ENCODE measurements around the gene MGP. TPM values are rescaled to one million over a fixed set of nuclear protein-coding genes. Genes with fewer than 3 reads are reported as not detected.

Gene MGP
- total and polyA plus RNA-seq, 8 donors = 78.8 to 789 (median 89.4) TPM

DNA sequence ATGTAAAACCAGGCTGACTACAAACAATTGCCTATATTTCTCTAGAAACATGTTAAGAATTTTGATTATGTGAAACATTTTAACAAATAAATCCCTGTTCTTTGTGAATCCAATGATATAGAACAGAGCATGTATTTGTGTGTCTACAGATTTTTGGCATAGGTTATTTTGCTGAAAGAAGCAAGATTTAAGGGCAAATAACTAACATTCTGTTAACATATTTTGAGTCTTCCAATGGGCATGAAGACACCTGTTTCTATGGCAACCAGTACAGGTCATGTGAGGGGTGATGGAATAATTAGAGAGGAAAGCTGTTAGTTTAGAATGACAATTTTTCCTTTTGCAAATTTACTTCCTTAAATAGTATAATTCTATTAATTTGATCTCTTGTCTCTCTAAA is 51.1 kb downstream of the MGP start:
- H3K36me3 ChIP-seq = no peaks in the 10 kb centered on the region
- no peaks in the 10 kb centered on the region for H3K9me3 ChIP-seq
- intact Hi-C loops (cut with DNase I) = no loop called here
- peaks cover 0 to 9% of the 10 kb centered on the region in 2 donors for H3K4me1 ChIP-seq
- TF ChIP-seq, protein P1, sequence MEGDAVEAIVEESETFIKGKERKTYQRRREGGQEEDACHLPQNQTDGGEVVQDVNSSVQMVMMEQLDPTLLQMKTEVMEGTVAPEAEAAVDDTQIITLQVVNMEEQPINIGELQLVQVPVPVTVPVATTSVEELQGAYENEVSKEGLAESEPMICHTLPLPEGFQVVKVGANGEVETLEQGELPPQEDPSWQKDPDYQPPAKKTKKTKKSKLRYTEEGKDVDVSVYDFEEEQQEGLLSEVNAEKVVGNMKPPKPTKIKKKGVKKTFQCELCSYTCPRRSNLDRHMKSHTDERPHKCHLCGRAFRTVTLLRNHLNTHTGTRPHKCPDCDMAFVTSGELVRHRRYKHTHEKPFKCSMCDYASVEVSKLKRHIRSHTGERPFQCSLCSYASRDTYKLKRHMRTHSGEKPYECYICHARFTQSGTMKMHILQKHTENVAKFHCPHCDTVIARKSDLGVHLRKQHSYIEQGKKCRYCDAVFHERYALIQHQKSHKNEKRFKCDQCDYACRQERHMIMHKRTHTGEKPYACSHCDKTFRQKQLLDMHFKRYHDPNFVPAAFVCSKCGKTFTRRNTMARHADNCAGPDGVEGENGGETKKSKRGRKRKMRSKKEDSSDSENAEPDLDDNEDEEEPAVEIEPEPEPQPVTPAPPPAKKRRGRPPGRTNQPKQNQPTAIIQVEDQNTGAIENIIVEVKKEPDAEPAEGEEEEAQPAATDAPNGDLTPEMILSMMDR (IDR thresholded peaks at IDR 0.05) = no peak
- no peak overlapping the region for H3K4me3 ChIP-seq
- no peak for ATAC-seq
- DNase-seq = no peak
- H3K27ac ChIP-seq = no peak overlapping the region
- no peaks in the 10 kb centered on the region for H3K27me3 ChIP-seq

DNA sequence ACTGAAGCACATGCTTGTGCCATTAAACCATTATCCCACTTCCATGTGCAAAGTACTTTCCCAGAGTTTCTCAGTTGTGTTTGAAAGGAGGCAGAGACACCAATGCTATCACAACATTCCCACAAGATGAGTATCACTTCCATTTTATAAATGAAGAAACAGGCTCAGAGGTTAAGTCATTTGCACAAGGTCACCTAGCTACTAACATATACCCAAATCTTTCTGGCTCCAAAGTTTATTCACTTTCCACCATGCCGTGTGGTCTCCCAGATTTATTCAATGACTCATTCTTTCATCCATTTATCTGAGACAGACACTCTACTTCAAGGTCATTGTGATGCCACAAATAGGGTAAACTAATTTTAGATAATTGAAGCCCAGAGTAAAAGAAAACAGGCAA is 51.7 kb downstream of the MGP start:
- TF ChIP-seq, protein P1 (IDR thresholded peaks at IDR 0.05) = no peak
- ATAC-seq = no peak

DNA sequence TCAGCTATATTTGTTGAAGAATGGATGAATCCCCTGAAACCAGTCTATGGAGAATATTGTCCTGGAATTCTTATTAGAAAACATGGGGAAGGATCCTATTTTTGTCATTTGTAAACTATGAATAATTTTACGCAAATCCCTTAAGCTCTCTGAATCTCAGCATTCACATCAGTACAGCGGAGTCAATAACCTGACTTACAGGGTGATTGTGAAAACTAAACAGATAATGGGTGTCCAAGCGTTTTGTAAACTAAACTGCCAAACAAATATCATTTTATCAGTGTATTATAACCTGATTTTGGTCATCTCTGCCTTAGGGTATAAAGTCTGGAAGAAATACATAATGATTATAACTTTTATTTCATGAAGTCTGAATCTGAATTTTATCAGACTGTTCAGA is 52.3 kb downstream of the MGP start:
- Histone ChIP-seq H3K9me3 (no peaks in the 10 kb centered on the region), H3K4me1 (peaks cover 0 to 9% of the 10 kb centered on the region in 2 donors), H3K27me3 (no peaks in the 10 kb centered on the region), H3K4me3 (no peak overlapping the region), H3K36me3 (no peaks in the 10 kb centered on the region), H3K27ac (no peak overlapping the region)
- ATAC-seq (no peak), DNase-seq (no peak)
- intact Hi-C loops (cut with DNase I) = no loop called here
- TF ChIP-seq, protein P1 (IDR thresholded peaks at IDR 0.05) = no peak

More for the DNA sequence above, 51.7 kb downstream of the MGP start:
- Histone ChIP-seq H3K4me1 (peaks cover 0 to 9% of the 10 kb centered on the region in 2 donors), H3K4me3 (no peak overlapping the region), H3K27ac (no peak overlapping the region), H3K36me3 (no peaks in the 10 kb centered on the region), H3K27me3 (no peaks in the 10 kb centered on the region), H3K9me3 (no peaks in the 10 kb centered on the region)
- intact Hi-C loops (cut with DNase I) = no loop called here
- no peak for DNase-seq

Other genes starting within 250 kb of the MGP start
- gene GUCY2C, start 189.3 kb downstream of the MGP start, total RNA-seq = not detected
- under 1 TPM; 0.40 to 0.64 (median 0.50) TPM for gene GUCY2C, start 189.3 kb downstream of the MGP start, polyA plus RNA-seq (ENCODE audit: insufficient read length in 6 of 6)
- gene WBP11, start 82.4 kb downstream of the MGP start, total RNA-seq = 10 to 100 TPM; 38.6 to 53.5 TPM
- gene WBP11, start 82.4 kb downstream of the MGP start, polyA plus RNA-seq (ENCODE audit: insufficient read length in 6 of 6) = 100 to 1,000 TPM in 2 of 6 donors, 10 to 100 TPM in 4; 87.5 to 105 (median 96.6) TPM
- gene C12orf60, start 82.2 kb downstream of the MGP start, total RNA-seq = 1 to 10 TPM in 1 of 2 donors, under 1 TPM in 1; 0.81 to 1.2 TPM
- 1 to 10 TPM; 2.6 to 3.7 (median 2.8) TPM for gene C12orf60, start 82.2 kb downstream of the MGP start, polyA plus RNA-seq (ENCODE audit: insufficient read length in 6 of 6)
- gene SMCO3, start 71.7 kb downstream of the MGP start, total RNA-seq = 1 to 10 TPM in 1 of 2 donors, under 1 TPM in 1; 0.97 to 1.1 TPM
- gene SMCO3, start 71.7 kb downstream of the MGP start, polyA plus RNA-seq (ENCODE audit: insufficient read length in 6 of 6) = under 1 TPM; 0.28 to 0.68 (median 0.55) TPM
- 1 to 10 TPM; 2.7 to 3.1 TPM for gene ART4, start 42.3 kb downstream of the MGP start, total RNA-seq
- gene ART4, start 42.3 kb downstream of the MGP start, polyA plus RNA-seq (ENCODE audit: insufficient read length in 6 of 6) = under 1 TPM; 0.11 to 0.52 (median 0.18) TPM
- gene ERP27, start 52.7 kb upstream of the MGP start, total RNA-seq = 10 to 100 TPM in 1 of 2 donors, 1 to 10 TPM in 1; 5.3 to 16.2 TPM
- 10 to 100 TPM in 2 of 6 donors, 1 to 10 TPM in 4; 3.0 to 14.8 (median 8.4) TPM for gene ERP27, start 52.7 kb upstream of the MGP start, polyA plus RNA-seq (ENCODE audit: insufficient read length in 6 of 6)
- gene ARHGDIB, start 75.7 kb upstream of the MGP start, total RNA-seq = 100 to 1,000 TPM; 168 to 314 TPM
- gene ARHGDIB, start 75.7 kb upstream of the MGP start, polyA plus RNA-seq (ENCODE audit: insufficient read length in 6 of 6) = 10 to 100 TPM; 60.9 to 79.9 (median 73.9) TPM
- gene PDE6H, start 87.2 kb upstream of the MGP start, total RNA-seq = not detected
- gene PDE6H, start 87.2 kb upstream of the MGP start, polyA plus RNA-seq (ENCODE audit: insufficient read length in 6 of 6) = not detected

All from left lung (tissue), 10 donors.